RPMI7951 (cell line): ENCODE data around the gene AIM2. TPM values are rescaled to one million over a fixed set of nuclear protein-coding genes. Genes with fewer than 3 reads are reported as not detected.

ENCODE experiments used
- DNase-seq: peaks from one replicate; pipeline ENCODE4 v3.0.0-alpha.2; 2012; ENCODE audit warnings: low read depth
- total RNA-seq: library from RNA; depleted of rRNA; stranded (reverse); fragments of >200 nt; shearing (Covaris generic); gene quantifications from 2 replicates; pipeline ENCODE4 v1.2.3, GENCODE V29; 2014; rRNA removed

The AIM2 gene
- total RNA-seq, 1 experiment from 2014 or later: 15.5 TPM

DNA sequence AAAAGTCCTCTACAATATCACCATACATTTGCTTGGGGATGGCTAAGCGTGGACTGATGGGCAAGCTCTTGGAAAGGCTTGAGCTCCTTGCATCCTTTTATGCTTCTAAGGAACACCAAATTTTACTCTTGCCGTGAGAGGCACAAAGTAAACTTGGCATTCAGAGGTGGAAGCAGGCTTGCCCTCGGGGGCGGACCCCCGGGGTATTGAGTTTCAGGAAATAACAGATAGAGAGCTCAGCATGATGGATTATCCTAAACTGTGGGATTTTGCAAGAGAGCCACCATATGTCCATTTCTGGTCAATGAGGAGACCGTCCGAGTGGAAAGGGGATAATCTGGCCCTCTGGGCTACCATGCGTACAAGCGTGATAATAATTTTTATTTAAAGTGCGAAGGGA, 52.8 kb downstream of the AIM2 start:
- no peak for DNase-seq

DNA sequence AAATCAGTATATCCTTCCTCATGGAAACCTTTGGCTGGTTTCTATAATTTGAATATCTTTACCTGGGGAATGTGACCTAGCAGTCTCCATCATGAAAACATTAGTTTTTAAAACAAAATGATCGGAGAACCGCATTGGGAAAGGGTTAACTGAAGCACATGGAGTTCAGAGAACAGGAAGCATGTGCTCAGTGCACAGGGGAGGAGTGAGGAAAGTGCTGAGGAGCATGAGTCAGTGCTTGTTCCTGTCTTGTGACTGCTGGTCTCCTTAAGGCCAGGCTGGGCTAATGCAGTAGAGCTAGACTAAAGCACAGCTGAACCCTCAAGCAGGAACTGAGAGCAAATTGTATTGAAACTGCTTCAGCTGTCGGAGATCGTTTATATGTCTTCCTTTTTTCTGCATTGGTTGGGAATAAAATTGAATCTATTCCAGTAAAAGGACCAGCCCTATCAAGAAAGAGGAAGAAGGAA, 61.1 kb downstream of the AIM2 start:
- DNase-seq: peak; percentile 87

DNA sequence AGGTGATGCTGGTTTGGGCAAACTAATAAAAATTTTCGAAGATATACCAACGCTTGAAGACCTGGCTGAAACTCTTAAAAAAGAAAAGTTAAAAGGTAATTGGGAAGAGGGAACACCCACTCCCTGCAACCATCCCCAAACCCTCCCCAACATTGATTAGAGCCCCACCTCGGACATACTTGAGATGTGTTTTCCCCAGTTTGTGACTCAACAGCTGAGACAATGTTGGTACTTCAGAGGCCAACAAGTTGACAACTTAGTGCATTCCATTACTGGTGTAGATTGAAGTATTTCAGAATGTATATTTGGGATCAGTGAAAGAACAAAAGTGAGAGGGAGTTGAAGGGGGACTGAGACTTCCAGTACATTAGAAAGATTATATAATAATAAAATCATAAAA, 61.7 kb downstream of the AIM2 start:
- no peak for DNase-seq

GRCh38 chr1:159014003-159014571, 62.5 kb downstream of the AIM2 start:
- no peak for DNase-seq

DNA sequence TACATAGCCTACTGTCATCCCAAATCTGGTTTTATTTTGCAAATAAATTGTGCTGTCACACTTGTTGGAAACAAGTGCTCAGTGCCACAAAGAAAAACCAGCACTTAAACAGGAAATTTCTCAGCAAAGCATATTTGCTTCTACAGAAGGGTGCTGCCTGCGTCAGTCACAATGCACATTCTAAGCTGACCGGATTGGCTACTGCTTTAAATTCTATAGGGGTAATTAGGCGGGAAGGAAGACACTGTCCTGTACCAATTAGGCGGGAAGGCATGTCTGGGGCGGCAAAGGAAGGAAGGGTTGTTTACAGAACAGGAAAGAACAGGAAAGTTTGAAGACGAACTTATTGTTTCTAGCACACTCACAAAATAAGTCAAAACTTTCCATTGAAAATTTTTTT, 64.1 kb downstream of the AIM2 start:
- DNase-seq: peak; percentile 62

Other genes starting within 250 kb of the AIM2 start
- gene MNDA, start 245.4 kb downstream of the AIM2 start, total RNA-seq: not detected in 2 replicates
- not detected in 2 replicates for gene PYHIN1, start 145.2 kb downstream of the AIM2 start, total RNA-seq
- 40.9 and 55.9 TPM in 2 replicates for gene IFI16, start 66.9 kb downstream of the AIM2 start, total RNA-seq
- gene CADM3, start 94.8 kb upstream of the AIM2 start, total RNA-seq: 0.96 and 1.2 TPM in 2 replicates
- gene ACKR1, start 128.1 kb upstream of the AIM2 start, total RNA-seq: not detected in 2 replicates
- gene FCER1A, start 225.6 kb upstream of the AIM2 start, total RNA-seq: not detected in 2 replicates